Measurements from ENCODE around the gene RINT1. TPM values are rescaled to one million over a fixed set of nuclear protein-coding genes. Genes with fewer than 3 reads are reported as not detected.

Gene RINT1
- total RNA-seq, 1 experiment from 2014 or later: 18.1 TPM

GRCh38 chr7:105565190-105565589 lies 33.2 kb downstream of the RINT1 start:
- Histone ChIP-seq H3K27me3 (ENCODE audit: control insufficient read depth, insufficient read depth, low read length) (no peaks in the 10 kb centered on the region), H3K4me3 (ENCODE audit: low read depth in 2 of 2, low read length in 2 of 2) (no peak overlapping the region), H3K9me3 (ENCODE audit: control insufficient read depth, insufficient read depth, low read depth, low read length) (no peaks in the 10 kb centered on the region), H3K4me1 (ENCODE audit: control insufficient read depth, insufficient read depth, low read length) (no peaks in the 10 kb centered on the region), H3K36me3 (ENCODE audit: control insufficient read depth, insufficient read depth, low read length) (no peaks in the 10 kb centered on the region), H3K27ac (ENCODE audit: low read length) (no peak overlapping the region)
- BruUV-seq (replicated peaks): no TSS peak
- in situ Hi-C loops (cut with HindIII; ENCODE audit: low pct_unique_long_range_greater_than_20kb, low sequenced_read_pairs): no loop called here
- POLR2A ChIA-PET: interaction anchor here (0.7 kb wide), 1 partner anchor 23 kb away, joined by 3 read pairs; no protein-coding TSS in a partner anchor
- DNase-seq (ENCODE audit: low read depth, low spot score) (no peak), ATAC-seq (no peak)
- intact Hi-C loops (cut with micrococcal nuclease; ENCODE audit: unreplicated experiment): no loop called here
- TF ChIP-seq REST (IDR thresholded peaks at IDR 0.05; ENCODE audit: insufficient read depth in 1 of 2, low read depth in 2 of 2, low read length in 1 of 2): no peak
- TF ChIP-seq TCF7L2 (IDR thresholded peaks at IDR 0.05; ENCODE audit: low read depth, low read length): no peak
- TF ChIP-seq CTCF (IDR thresholded peaks at IDR 0.05): no peak
- TF ChIP-seq POLR2AphosphoS5 (IDR thresholded peaks at IDR 0.05; ENCODE audit: low read depth, low read length): no peak
- no peak for TF ChIP-seq SIN3A (IDR thresholded peaks at IDR 0.05; ENCODE audit: borderline replicate concordance, insufficient read depth, low read depth, low read length)
- CTCF ChIA-PET: no interaction called here

GRCh38 chr7:105567024-105567423 lies 35.0 kb downstream of the RINT1 start:
- no peak for DNase-seq (ENCODE audit: low read depth, low spot score)
- BruUV-seq (replicated peaks): no TSS peak
- TF ChIP-seq REST (IDR thresholded peaks at IDR 0.05; ENCODE audit: insufficient read depth in 1 of 2, low read depth in 2 of 2, low read length in 1 of 2) (no peak), TCF7L2 (IDR thresholded peaks at IDR 0.05; ENCODE audit: low read depth, low read length) (no peak), CTCF (IDR thresholded peaks at IDR 0.05) (no peak), SIN3A (IDR thresholded peaks at IDR 0.05; ENCODE audit: borderline replicate concordance, insufficient read depth, low read depth, low read length) (no peak), POLR2AphosphoS5 (IDR thresholded peaks at IDR 0.05; ENCODE audit: low read depth, low read length) (no peak)
- ChIA-PET POLR2A (no interaction called here), CTCF (no interaction called here)
- H3K36me3 ChIP-seq (ENCODE audit: control insufficient read depth, insufficient read depth, low read length): no peaks in the 10 kb centered on the region
- intact Hi-C loops (cut with micrococcal nuclease; ENCODE audit: unreplicated experiment): no loop called here
- H3K27me3 ChIP-seq (ENCODE audit: control insufficient read depth, insufficient read depth, low read length): no peaks in the 10 kb centered on the region
- no peak overlapping the region for H3K27ac ChIP-seq (ENCODE audit: low read length)
- ATAC-seq: no peak
- no peaks in the 10 kb centered on the region for H3K9me3 ChIP-seq (ENCODE audit: control insufficient read depth, insufficient read depth, low read depth, low read length)
- H3K4me3 ChIP-seq (ENCODE audit: low read depth in 2 of 2, low read length in 2 of 2): no peak overlapping the region
- H3K4me1 ChIP-seq (ENCODE audit: control insufficient read depth, insufficient read depth, low read length): no peaks in the 10 kb centered on the region
- in situ Hi-C loops (cut with HindIII; ENCODE audit: low pct_unique_long_range_greater_than_20kb, low sequenced_read_pairs): no loop called here
